Prostate gland (tissue), 2 donors: ENCODE results near the gene CWF19L2.

Source experiments
- POLR2AphosphoS5 ChIP-seq: sonication (generic); formaldehyde crosslinking; IDR thresholded peaks from one replicate; pipeline ENCODE4 v1.6.1; 2017; ENCODE audit warnings: antibody characterized with exemption
- TF ChIP-seq, protein P1 (sequence below), 4 experiments: fragments of 200-600 bp in 2 of 4; fragments of 450-650 bp in 2 of 4; sonication (generic) in 2 of 4; IDR thresholded peaks; 1 replicate in 3 of 4; 2 replicates in 1 of 4; pipeline ENCODE4 v1.5.1; 2016 to 2019; ENCODE audit warnings: antibody characterized with exemption in 4 of 4, mild to moderate bottlenecking in 2 of 4, moderate library complexity in 2 of 4

DNA sequence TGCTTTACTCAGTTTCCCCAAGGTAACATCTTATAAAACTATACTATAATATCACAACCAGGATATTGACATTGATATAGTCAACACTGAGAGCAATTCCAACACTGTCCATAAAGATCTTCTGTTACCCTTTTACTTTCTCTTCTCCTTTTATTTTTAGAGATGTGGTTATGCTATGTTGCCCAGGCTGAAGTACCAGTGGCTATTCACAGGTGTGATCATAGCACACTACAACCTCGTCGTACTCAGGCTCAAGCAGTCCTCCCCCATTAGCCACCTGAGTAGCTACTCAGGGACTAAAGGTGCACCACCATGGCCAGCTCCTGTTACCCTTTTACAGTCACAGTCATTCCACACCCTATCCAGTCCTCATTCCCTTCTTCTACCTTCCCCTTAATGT, 119.7 kb downstream of the CWF19L2 start:
- TF ChIP-seq POLR2AphosphoS5 = no peak
- TF ChIP-seq, protein P1, sequence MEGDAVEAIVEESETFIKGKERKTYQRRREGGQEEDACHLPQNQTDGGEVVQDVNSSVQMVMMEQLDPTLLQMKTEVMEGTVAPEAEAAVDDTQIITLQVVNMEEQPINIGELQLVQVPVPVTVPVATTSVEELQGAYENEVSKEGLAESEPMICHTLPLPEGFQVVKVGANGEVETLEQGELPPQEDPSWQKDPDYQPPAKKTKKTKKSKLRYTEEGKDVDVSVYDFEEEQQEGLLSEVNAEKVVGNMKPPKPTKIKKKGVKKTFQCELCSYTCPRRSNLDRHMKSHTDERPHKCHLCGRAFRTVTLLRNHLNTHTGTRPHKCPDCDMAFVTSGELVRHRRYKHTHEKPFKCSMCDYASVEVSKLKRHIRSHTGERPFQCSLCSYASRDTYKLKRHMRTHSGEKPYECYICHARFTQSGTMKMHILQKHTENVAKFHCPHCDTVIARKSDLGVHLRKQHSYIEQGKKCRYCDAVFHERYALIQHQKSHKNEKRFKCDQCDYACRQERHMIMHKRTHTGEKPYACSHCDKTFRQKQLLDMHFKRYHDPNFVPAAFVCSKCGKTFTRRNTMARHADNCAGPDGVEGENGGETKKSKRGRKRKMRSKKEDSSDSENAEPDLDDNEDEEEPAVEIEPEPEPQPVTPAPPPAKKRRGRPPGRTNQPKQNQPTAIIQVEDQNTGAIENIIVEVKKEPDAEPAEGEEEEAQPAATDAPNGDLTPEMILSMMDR (IDR thresholded peaks at IDR 0.05) = no peak
